Activated CD8-positive, alpha-beta memory T cell treated with anti-CD3 and anti-CD28 coated beads for 24 hours (primary cell): ENCODE results near the gene PPP2R2D.
A peak's percentile ranks its signal among the peaks of the same experiment; 100 is the strongest.

ENCODE experiments used
- DNase-seq: peaks from one replicate; pipeline ENCODE4 v3.0.0-alpha.2; 2020

PPP2R2D gene

DNA sequence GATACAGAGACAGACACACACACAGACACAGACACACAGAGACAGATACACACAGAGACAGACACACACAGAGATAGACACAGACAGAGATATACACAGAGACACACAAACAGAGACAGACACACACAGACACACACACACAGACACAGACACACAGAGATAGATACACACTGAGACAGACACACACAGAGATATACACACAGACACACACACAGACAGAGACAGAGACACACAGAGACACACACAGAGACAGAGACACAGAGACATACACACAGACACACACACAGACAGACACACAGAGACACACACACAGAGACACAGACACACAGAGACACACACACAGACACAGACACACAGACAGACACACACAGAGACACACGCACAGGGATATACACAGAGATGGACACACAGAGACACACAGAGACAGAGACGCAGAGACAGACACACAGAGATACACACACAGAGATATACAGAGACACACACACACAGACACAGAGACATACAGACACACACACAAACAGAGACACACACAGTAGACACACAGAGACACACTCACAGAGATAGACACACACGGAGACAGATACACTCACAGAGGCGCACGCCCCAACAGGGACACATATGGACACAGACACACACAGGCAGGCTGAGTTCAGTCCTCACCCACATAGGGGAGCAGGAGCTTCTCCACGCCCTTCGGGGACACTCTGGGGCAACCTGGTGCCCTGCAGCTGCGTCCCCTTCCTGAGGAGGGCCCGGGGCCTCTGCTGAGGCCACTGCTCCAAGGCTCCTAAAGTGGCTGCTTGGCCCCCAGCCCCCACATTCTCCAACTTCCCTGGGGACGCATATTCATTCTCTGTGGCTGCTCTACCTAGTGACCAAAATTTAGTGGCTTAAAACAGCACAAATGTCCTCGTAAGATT lies 10.3 kb upstream of the PPP2R2D start:
- no peak for DNase-seq

DNA sequence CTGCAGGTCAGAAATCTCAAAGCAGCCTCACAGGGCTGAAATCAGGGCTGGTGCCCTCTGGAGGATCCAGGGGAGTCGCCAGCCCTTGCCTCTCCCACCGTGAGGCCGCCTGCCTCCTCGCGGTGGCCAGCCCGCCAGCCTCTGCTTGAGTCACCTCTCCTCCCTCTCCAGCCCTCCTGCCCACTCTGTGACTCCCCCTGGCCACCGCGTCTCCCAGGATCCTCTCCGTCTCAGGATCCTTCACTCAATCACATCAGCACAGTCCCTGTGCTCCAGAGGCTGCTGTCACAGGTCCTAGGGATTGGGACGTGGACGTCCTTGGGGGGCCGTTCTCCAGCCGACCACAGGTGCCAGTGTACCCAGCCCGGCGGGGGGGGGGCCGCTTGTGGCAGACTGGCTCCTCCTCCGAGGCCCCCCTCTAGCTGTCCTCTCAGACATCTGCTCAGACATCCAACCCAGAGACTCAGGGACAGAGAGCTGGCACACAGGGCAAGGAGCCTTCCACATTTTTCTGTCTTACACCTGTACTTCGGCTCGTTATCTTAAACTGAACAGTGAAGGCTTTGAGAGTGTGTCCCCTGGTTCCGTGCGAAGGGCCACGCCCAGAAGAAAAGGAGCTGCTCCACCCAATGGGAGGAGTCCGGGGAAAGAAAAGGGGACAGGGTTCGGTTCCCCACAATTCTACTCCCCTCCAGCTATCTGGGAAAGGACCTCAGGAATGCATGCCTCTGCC lies 9.4 kb upstream of the PPP2R2D start:
- DNase-seq = no peak

DNA sequence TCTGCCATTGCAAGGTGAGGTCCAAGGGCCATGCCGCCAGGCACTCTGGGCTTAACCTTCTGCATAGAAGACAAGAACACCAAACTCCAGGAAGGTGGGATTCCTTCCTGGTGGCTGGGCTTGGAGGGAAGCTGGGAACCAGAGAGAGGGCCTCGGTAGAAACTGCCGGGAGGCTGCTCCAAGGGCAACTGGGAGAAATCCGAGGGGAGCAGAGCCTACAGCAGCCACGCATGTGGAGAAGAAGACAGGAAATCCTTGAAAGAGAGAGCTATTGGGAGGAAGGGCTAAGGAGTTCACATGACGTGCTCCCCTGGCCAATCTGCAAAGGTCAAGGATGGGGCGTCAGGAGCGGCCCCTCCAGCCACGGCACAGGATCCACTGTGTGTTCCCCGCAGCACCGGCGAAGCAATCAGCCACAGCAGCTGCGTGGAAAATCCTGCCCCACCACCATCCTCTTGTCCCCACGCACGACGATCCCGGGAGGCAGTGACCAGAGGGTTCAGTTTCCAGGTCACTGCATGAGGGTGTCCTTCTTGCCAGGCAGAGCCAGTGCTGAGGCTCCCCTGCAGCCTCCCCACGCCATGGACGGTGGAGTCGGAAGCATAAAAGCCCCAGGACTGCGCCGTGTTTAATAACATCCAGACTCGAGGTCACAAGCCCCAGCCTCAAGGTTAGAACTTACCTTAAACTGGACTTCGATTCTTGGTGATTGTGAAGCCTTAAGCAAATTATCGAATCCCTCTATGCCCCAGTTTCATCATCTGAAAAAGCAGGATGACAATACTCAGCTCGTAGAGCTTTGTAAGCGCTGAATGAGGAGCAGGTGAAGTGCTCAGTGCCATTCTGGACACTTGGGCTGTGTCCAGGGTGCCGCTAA lies 8.6 kb upstream of the PPP2R2D start:
- DNase-seq = no peak

DNA sequence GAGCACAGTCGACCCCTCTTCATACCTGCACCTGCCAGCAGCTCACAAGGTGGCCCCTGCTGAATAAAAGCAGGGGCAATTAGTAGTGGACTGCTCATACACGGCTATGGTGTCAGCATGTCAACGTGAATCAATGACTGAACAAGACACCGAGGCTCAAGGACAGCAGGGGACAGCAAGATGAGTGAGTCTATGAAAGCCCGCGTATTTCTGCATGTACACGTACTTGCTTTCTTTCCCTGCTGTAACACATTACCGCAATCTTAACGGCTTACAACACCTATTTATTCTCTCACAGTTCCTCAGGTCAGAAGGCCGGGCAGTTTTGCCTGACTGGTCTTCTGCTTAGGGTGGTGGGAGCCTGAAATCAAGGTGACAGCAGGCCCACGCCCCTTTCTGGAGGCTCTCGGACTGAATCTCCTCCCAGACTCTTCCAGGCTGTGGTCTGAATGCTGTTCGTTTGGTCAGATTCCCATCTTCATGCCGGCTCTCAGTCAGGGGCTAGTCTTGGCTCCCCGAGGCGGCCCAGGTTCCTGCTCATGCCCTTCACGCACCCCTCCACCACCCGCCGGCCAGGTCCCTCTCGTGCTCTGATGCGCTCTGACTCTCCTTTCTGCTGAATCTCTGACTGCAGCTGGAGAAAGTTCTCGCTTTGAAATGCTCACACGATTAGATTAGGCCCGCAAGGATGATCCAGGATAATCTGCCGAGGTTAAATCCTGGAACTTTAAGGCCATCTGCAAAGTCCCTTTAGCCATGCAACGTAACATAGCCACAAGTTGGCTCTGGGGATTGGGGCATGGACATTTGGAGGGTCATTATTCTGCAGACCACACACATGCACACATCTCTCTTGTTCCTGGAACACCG lies 7.8 kb upstream of the PPP2R2D start:
- DNase-seq = no peak

DNA sequence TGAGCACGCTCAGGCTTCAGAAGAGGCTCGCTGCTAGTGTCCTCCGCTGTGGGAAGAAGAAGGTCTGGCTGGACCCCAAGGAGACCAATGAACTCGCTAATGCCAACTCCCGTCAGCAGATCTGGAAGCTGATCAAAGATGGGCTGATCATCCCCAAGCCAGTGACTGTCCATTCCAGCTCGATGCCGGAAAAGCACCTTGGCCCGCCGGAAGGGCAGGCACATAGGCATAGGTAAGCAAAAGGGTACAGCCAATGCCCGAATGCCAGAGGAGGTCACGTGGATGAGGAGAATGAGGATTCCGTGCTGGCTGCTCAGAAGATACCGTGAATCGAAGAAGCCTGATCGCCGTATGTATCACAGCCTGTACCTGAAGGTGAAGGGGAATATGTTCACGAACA lies 5.7 kb upstream of the PPP2R2D start:
- DNase-seq = no peak

DNA sequence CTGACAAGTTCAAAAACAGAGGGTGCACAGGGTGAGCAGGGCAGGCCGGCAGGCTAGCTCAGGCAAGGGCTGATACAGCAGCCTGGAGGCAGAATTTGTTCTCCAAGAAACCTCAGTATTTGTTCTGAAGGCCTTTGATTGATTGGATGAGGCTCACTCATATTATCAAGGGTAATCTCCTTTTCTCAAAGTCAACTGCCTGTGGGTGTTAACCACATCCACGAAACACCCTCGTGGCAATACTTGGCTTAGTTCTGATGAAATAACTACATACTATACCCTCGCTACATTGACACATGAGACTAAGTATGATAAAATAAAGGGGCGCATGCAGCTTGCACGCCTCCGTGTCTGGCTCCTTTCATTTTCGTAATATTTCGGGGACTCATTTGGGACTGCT lies 4.4 kb upstream of the PPP2R2D start:
- DNase-seq = no peak

DNA sequence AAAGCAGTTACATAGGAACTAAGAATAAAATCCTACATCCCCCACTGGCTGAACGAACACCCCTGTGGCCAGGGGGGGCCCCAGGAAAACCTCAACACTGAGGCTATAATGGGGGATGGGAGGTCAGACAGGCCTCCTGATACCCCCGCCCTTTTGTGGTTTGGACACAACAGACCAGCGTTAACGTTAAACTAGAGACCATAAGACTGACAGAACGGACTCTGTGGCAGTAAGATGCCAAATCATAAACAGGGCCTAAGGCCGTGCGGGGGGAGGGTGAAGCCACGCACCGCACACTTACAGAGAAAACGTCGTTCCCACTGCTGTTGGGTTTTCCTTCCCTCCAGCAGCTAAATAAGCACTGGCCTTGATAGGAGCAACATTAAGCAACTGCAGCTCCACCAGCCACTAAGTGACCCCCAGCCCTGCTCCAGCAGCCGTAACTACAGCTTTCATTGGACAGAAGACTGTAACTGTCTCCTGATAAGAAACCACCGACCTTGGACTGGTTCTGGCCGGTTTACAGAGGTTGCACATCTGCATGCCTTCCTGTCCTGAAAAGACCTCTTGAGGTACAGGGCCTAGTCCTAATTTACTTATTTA lies 3.4 kb upstream of the PPP2R2D start:
- no peak for DNase-seq

DNA sequence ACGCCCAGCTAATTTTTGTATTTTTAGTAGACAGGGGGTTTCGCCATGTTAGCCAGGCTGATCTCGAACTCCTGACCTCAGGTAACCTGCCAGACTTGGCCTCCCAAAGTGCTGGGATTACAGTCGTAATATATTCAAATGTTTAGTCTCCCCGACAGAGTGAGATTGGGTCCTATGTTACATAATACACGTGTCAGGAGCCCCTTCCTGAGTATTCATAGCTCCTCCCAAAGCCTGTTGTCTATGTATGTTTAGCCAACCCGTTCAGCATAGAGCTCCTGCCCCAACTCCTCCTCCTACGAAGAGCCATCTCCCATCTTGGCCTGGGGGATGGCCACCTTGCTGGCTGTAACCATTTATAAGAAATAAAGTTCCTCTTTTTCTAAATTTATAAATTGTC lies 2.7 kb upstream of the PPP2R2D start:
- no peak for DNase-seq

DNA sequence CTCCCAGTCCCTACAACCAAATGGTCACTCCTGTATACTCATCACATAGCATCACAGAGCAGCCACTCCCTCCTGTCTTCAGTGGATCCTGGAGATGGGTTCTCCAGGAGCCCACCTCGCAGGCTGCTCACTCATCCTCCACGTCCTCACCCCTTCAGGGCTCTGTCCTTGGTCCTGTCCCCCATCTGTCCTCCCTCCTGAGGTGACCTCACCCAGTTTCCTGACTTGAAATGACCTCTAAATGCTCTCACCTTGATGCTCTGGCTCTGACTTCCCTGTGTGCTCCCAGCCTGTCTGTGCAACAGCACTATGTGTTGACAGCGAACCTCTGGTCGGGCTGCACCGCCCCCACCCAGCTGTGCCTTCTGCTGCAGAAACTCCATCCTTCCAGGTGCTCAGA lies 2.1 kb upstream of the PPP2R2D start:
- no peak for DNase-seq

DNA sequence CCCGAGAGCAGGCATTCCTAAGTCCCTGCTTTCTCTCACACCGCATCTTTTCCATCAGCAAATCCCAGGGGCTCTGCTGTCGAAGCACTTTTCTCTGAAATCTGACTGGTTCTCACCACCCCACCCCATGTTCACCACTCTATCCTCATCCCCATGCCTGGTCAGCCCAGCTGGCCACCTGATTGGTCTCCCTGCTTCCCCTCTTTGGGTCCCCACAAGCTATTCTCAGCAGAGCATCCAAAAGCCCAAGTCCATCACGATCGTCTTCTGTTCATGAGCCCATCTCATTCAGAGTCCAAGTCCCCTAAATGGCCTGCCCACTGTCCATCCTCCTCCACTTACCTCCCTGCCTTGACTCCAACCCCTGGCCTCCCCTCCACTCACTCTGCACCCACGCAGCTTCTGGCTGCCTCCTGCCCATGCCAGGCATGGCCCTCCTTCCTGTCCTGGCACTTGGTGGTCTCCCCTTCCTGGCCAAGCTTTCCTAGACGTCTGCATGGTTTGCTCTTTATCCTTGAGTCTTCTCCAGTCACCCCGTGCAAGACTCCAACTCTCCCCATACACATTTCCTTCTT lies 1.6 kb upstream of the PPP2R2D start:
- no peak for DNase-seq

DNA sequence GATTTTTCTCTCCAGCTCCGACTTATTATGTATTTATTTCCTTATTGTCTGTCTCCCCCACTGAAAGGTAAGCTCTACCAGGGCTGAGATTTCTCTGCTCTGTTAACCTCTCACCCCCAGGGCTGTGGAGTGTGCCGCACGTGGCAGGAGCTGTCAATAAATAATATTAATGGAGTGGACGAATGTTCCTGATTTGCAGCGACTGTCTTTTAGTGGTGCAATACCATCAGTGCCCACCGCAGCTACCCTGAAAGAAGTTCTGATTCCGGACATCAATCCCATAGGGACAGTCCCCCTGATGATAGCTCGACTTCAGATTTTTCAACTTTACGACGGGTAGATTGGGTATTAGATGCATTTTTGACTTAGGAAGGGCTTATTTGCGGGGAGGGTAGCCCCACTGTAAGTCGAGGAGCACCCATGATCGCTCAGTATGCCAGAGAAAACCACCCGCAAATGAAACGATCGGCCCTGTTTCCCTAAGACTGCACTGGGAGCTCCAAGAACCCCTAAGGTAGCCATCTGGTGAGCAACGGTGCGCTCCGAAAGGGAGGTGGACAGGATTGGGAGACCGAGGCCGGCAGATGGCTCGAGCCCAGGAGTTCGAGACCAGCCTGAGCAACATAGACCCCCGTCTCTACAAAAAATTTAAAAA lies 986 bp upstream of the PPP2R2D start:
- no peak for DNase-seq

DNA sequence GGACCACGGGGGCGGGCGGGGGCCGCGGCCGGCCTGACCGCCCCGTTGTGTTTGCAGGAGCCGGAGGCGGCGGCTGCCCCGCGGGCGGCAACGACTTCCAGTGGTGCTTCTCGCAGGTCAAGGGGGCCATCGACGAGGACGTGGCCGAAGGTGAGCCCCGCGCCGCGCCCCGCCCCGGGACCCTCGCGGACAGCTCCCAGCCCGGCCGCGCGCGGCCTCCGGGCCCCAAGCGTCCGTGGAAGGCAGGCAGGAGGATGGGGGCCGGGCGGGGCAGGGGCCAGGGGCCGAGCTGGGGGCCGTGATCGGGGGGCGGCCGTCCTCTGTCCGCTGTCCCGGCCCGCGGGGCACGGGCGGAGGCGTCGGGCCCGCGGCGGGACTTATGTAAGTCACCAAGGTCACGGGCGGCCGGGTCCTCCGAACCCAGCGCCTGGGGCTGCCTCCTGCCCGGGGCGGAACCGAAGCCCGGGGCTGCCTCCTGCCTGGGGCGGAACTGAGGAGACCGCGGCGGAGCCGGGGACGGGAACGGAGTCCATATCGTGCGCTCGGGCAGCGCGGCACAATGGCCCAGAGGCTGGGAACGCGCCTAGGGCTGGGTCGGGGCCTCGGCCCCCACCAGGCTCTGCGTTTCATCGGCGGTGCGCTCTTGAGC lies 497 bp downstream of the PPP2R2D start:
- DNase-seq = peak; percentile 80

DNA sequence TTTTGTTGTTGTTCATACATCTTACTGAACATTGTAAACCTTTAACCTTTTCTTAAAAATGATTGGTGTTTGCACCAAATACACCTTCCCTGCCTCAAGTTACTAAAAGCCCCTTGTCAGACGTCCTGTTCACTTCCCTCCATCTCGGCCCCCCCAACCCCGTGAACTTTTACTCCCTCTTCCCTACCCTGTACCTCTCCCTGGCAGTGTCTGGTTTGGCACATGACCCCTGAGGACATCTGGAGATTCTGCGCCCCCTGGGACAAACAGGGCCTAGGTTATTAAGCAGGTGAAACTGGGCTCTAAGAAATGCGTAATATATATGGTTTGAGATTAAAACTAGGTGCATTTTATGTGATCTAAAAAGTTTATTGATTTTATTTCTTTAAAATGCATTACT lies 1.4 kb downstream of the PPP2R2D start:
- DNase-seq = no peak

DNA sequence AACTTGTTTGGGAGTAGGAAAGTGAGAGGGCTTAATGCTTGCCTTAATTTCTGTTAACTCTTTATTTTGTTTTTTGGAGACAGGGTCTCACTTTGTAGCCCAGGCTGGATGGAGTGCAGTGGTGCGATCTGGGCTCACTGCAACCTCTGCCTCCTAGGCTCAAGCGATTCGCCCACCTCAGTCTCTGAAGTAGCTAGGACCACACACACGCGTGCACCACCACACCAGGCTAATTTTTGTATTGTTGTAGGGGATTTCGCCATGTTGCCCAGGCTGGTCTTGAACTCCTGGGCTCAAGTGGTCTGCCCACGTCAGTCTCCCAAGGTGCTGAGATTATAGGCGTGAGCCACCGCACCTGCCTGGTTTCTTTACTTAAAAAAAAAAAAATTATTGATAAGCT lies 1.9 kb downstream of the PPP2R2D start:
- no peak for DNase-seq

DNA sequence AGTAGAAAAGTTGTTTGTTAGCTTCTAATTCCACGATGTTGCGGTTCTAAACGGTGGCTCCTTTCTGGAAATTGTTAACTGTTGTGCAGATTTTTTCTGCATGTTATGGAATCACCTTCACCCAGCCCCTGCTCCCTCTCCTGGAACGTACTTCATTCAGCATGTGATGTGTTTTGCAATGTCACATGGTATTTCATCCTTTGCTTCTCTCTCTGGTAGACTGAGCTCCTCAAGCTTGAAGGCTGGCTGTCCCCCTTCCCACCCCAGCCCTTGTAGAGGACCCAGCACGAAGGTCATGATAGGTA lies 4.4 kb downstream of the PPP2R2D start:
- no peak for DNase-seq

DNA sequence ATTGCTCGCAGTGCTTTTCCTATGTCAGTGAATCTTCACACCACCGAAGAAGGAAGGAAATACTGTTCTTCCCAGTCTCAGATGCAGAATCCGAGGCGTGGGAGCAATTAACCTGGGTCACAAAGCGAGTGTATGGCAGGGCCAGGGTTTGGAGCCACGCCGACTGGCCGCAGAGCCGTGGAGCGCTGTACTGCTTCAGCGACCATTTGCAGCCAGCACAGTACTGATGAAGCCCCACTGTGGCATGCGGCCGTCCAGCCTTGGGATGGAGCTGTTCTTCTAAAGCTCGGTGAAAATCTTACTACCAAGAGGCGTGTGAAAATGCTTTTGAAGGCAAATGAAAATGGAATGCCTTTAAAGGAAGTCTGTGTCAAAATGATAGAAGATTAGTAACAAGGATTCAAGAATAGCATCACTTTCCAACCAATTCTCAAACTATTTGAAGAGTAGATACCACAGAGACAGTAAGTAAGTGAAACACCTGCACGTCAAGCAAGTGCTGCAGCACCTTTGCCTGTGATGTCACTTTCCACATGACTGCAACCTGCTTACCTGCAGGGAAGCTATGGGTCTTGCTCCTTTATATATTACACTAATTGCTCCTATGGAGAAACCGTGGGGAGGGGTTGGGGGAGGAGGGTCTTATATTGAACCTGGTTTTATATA lies 4.9 kb downstream of the PPP2R2D start:
- DNase-seq = no peak

DNA sequence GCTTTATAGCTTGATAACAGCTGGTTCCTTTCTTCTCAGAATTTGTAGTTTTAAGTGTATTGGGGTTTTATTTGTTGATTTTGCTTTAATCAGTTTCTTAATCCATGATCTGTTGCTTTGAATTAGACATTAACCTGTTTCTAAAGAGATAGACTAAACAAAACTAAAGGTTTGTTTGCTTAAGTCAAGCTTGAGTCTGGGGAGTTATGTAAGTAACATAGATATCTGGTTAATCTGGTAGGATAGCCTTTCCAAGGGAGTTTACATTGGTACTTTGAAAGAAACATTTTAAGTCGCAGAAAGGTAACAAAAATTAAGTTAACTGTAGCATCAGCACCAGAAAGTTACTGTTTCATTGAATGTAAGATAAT lies 5.4 kb downstream of the PPP2R2D start:
- DNase-seq = no peak

DNA sequence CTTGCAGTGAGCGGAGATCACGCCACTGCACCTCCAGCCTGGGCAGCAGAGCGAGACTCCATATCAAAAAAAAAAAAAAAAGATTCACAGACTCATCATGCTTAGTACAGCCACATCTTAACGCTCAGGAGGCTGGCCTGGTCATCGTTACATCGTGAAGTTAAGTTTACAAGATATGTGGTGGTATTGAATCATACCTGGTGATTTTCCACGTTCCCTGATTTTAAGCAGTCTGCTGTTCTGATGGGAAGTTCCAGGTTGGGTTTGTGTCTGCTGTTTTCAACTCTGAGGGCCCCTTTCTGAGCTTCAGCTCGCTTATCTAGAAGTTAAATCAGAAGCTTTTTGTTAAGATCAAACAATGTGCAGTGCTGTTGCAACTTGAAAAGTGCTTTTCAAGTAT lies 6.9 kb downstream of the PPP2R2D start:
- DNase-seq = no peak

DNA sequence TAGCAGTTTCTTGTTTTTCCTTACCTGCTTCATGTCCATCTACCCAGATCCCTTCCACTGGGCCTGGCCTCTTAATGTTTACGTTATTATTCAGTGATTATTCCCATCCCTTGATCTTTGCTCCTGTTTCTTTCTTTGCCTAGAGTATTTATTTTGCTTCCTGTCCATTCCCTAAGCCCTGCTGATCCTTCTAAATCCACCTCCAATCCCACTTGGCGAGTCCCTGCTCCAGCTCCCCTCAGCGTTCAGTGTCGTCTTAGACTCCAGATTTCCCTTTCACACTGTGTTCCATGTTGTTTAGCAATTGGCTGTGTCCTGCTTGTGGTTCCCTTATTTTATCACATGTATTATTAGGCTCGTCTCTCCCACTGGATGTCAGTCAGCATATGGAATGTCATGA lies 7.3 kb downstream of the PPP2R2D start:
- no peak for DNase-seq
